GM12872 (cell line): ENCODE results near the gene TRAPPC5.

Experiments
- TF ChIP-seq, protein P1 (sequence below): IDR thresholded peaks from 3 replicates; pipeline ENCODE4 v1.5.1; 2011; ENCODE audit warnings: low read depth, mild to moderate bottlenecking, low read length, moderate library complexity; ENCODE audit not compliant: insufficient read depth

Gene TRAPPC5

DNA sequence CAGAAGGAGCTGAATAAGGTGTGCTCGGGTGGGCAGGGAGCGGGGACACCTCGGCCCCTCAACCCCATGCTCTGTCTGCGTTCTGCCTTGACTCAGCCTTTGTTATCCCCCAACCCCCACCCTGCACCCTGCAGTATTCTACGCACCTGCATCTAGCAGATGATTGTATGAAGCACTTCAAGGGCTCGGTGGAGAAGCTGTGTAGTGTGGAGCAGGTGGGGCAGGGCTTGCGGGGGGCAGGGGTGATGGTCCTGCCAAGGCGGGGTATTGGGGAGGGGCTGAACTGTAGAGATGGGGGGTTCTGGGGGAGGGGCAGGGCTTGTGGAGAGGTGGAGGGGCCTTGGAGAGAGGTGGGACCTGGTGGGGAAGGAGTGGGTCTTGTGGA lies 37.6 kb upstream of the TRAPPC5 start:
- TF ChIP-seq, protein P1, sequence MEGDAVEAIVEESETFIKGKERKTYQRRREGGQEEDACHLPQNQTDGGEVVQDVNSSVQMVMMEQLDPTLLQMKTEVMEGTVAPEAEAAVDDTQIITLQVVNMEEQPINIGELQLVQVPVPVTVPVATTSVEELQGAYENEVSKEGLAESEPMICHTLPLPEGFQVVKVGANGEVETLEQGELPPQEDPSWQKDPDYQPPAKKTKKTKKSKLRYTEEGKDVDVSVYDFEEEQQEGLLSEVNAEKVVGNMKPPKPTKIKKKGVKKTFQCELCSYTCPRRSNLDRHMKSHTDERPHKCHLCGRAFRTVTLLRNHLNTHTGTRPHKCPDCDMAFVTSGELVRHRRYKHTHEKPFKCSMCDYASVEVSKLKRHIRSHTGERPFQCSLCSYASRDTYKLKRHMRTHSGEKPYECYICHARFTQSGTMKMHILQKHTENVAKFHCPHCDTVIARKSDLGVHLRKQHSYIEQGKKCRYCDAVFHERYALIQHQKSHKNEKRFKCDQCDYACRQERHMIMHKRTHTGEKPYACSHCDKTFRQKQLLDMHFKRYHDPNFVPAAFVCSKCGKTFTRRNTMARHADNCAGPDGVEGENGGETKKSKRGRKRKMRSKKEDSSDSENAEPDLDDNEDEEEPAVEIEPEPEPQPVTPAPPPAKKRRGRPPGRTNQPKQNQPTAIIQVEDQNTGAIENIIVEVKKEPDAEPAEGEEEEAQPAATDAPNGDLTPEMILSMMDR = no peak

DNA sequence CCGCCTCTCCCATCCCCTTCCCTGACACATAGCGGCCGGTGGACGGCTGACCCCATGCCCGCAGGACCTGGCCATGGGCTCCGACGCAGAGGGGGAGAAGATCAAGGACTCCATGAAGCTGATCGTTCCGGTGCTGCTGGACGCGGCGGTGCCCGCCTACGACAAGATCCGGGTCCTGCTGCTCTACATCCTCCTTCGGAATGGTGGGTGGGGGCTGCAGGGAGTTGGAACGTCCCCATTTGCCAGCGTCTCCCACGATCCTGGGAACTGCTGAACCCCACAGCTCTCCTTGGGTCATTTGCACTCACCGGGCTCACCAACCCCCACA lies 36.1 kb upstream of the TRAPPC5 start:
- TF ChIP-seq, protein P1 = no peak

DNA sequence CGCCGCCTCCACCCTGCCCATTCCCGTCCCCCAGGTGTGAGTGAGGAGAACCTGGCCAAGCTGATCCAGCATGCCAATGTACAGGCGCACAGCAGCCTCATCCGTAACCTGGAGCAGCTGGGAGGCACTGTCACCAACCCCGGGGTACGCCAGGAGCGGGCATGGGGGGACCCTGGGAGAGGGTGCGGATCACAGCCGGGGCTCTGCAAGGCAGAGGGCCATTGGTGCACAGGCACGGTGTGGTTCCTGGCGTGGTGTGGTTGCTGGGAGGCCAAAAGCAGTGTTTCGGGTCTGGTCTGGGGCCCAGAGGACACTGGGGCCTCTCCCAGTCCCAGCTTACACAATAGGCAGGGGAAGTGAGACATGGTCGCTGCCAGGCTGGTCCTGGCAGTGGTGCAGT lies 35.5 kb upstream of the TRAPPC5 start:
- TF ChIP-seq, protein P1 = no peak

DNA sequence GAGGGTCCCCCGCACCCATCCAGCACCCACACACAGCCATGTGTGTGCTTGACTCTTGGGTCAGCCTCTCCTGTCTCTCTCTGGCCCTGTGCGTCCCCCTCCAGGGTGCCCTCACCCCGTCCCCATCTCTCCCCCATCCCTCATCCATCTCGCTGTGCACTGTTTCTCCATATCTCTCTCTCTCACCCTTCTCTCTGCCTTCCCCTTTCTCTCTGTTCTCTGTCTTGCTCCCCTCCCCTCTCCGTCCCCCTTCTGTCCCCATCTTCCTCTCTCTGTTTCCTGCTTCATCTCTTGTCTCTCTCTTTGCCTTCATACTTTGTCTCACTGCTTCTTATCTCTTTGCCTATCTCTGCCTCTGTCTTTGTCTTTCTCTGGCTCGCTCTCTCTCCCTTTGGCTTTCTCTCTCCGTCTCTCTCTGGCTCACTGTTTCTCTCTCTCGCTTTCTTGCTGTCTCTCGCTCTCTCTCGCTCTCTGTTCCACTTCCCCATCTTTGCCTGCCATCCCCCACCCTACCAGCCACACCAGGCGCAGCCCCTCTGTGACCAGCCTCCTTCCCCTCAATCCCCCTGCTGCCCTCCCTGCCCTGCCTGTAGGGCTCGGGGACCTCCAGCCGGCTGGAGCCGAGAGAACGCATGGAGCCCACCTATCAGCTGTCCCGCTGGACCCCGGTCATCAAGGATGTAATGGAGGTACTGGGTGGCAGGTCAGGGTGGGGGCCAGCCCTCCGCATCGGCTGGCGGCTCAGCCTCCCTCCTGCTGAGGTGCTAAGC lies 34.8 kb upstream of the TRAPPC5 start:
- TF ChIP-seq, protein P1 = no peak

DNA sequence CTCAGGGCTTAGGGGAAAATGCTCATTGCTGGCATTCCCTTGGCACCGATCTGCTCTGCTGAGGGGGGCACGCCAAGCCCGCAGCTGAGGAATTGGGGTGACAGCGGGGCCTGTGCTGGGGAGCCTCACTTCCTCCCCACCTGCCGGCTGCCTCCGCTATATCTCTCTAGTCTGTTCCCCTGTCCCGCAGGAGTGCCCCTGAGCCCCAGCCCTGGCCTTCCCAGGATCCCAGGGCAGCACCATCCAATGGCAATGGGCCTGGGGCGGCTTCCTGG lies 34.3 kb upstream of the TRAPPC5 start:
- TF ChIP-seq, protein P1 = no peak

DNA sequence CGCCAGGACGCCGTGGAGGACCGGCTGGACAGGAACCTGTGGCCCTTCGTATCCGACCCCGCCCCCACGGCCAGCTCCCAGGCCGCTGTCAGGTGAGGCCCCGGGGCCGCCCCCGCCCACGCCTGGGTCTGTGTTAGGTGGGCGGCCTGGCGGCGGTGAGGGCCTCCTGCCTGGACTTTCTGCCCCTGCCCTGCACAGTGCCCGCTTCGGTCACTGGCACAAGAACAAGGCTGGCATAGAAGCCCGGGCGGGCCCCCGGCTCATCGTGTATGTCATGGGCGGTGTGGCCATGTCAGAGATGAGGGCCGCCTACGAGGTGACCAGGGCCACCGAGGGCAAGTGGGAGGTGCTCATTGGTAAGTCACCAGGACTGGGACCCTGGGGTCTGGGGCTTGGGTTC lies 33.5 kb upstream of the TRAPPC5 start:
- TF ChIP-seq, protein P1 = no peak

DNA sequence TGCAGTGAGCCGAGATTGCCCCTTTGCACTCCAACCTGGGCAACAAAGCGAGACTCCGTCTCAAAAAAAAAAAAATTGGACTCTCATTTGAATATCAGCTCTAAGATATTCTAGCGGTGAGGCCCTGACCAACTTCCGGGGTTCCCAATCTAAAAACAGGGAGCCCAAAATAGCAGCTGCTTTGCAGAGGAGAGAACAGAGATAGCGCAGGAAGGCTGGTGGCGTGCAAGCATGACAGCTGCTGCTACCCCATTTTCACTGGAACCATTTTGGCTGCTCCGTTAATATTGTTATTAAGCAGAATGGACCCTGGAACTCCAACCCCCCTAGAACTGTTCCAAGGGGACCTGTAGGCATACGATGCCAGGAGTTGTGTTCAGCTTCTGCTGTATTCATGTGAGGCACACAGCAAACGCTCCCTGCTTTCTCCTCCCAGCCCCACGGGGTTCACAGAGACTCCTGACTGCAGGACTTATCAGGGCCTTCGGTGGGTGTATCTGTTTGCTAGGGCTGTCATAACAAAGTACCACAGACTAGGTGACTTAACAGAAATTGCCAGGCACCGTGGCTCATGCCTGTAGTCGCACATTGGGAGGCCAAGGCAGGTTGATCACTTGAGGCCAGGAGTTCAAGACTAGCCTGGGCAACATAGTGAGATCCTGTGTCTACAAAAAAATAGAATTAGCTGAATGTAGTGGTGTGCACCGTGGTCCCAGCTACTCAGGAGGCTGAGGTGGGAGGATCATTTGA lies 32.2 kb upstream of the TRAPPC5 start:
- TF ChIP-seq, protein P1 = no peak
